Tibial artery (tissue), 4 donors: Measurements from ENCODE around the gene TMEM40.

ENCODE experiments used
- DNase-seq, 2 donors: peaks; one replicate each; pipeline ENCODE4 v3.0.0-alpha.2; 2019
- H3K27ac ChIP-seq, 2 donors: fragments of 200-600 bp; sonication (generic) in 1 of 2; 1 replicate in 1 of 2; 2 replicates in 1 of 2; pipeline ENCODE4 v1.5.1; 2018 to 2019; ENCODE audit warnings: mild to moderate bottlenecking in 1 of 2
- H3K27me3 ChIP-seq, 2 donors: fragments of 200-600 bp; sonication (generic) in 1 of 2; one replicate each; pipeline versions ENCODE4 v1.5.1 to v1.6.0; 2016 to 2019
- H3K36me3 ChIP-seq, 3 donors: fragments of 200-600 bp; sonication (generic) in 2 of 3; one replicate each; pipeline ENCODE4 v1.5.1; 2016 to 2019; ENCODE audit warnings: mild to moderate bottlenecking in 2 of 3
- H3K4me1 ChIP-seq, 4 donors: fragments of 200-600 bp; sonication (generic) in 2 of 4; 1 replicate in 3 of 4; 2 replicates in 1 of 4; pipeline ENCODE4 v1.5.1; 2016 to 2019
- H3K4me3 ChIP-seq, 2 donors: fragments of 200-600 bp; sonication (generic) in 1 of 2; 1 replicate in 1 of 2; 2 replicates in 1 of 2; pipeline ENCODE4 v1.5.1; 2018 to 2019; ENCODE audit warnings: mild to moderate bottlenecking in 2 of 2
- H3K9me3 ChIP-seq, 3 donors: fragments of 200-600 bp; sonication (generic) in 1 of 3; one replicate each; pipeline ENCODE4 v1.5.1; 2016 to 2019
- intact Hi-C: fragments of 100-400 bp; cut with DNase I; formaldehyde crosslinking; loops from one replicate; pipeline ENCODE4 v1.15.0; 2023; ENCODE audit warnings: low total_unique reads
- TF ChIP-seq, protein P1 (sequence below), 2 experiments: fragments of 200-600 bp in 1 of 2; fragments of 450-650 bp in 1 of 2; IDR thresholded peaks; one replicate each; pipeline ENCODE4 v1.5.1; 2017 to 2019; ENCODE audit warnings: antibody characterized with exemption in 2 of 2, mild to moderate bottlenecking in 1 of 2, moderate library complexity in 1 of 2

TMEM40 gene

DNA sequence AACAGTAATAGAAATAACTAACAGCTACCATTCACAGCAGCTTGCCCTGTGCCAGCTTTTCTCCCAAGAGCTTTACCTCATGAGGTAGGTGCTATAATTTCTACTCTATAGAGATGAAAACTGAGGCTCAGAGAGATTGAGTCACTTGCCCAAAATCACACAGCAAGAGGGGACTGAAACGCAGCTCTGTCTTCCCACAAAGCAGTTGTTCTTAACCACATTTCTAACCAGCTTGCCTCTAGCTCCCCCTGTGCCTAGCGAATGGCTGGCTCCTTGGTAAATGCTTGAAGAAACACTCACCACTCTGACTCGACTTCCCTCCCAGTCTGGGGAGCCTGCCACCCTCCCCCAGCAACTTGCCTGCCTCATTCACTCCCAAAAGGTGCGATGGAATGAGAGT, 15.6 kb upstream of the TMEM40 start:
- intact Hi-C loops = no loop called here
- no peak for DNase-seq
- H3K4me1 ChIP-seq = no peaks in the 10 kb centered on the region
- H3K9me3 ChIP-seq = no peaks in the 10 kb centered on the region
- H3K27me3 ChIP-seq = peaks cover 0 to 7% of the 10 kb centered on the region in 2 donors
- H3K27ac ChIP-seq = no peak overlapping the region
- TF ChIP-seq, protein P1, sequence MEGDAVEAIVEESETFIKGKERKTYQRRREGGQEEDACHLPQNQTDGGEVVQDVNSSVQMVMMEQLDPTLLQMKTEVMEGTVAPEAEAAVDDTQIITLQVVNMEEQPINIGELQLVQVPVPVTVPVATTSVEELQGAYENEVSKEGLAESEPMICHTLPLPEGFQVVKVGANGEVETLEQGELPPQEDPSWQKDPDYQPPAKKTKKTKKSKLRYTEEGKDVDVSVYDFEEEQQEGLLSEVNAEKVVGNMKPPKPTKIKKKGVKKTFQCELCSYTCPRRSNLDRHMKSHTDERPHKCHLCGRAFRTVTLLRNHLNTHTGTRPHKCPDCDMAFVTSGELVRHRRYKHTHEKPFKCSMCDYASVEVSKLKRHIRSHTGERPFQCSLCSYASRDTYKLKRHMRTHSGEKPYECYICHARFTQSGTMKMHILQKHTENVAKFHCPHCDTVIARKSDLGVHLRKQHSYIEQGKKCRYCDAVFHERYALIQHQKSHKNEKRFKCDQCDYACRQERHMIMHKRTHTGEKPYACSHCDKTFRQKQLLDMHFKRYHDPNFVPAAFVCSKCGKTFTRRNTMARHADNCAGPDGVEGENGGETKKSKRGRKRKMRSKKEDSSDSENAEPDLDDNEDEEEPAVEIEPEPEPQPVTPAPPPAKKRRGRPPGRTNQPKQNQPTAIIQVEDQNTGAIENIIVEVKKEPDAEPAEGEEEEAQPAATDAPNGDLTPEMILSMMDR (IDR thresholded peaks at IDR 0.05) = no peak
- H3K4me3 ChIP-seq = no peak overlapping the region
- no peaks in the 10 kb centered on the region for H3K36me3 ChIP-seq

DNA sequence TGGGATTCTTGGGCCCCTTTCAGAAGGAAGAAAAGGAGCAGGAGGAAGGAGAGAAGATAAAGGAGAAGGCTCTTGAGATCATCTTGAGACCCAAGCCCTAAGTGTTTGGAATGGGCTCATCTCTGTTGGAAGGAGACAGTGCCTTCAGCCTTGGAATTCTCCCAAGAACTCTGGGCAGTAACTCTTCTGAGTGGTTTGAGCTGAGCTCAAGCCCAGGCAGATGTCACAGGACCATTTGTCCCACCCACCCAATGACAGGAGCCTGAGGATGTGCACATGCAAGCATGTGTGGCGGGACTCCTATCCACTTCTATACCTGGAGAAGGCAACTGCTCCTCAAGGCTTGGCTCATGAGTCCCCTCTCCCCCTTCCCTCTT, 14.6 kb upstream of the TMEM40 start:
- no peak overlapping the region for H3K27ac ChIP-seq
- DNase-seq = no peak
- H3K27me3 ChIP-seq = peaks cover 0 to 7% of the 10 kb centered on the region in 2 donors
- no peaks in the 10 kb centered on the region for H3K4me1 ChIP-seq
- TF ChIP-seq, protein P1 (IDR thresholded peaks at IDR 0.05) = no peak
- H3K4me3 ChIP-seq = no peak overlapping the region
- intact Hi-C loops = no loop called here
- no peaks in the 10 kb centered on the region for H3K36me3 ChIP-seq
- no peaks in the 10 kb centered on the region for H3K9me3 ChIP-seq

DNA sequence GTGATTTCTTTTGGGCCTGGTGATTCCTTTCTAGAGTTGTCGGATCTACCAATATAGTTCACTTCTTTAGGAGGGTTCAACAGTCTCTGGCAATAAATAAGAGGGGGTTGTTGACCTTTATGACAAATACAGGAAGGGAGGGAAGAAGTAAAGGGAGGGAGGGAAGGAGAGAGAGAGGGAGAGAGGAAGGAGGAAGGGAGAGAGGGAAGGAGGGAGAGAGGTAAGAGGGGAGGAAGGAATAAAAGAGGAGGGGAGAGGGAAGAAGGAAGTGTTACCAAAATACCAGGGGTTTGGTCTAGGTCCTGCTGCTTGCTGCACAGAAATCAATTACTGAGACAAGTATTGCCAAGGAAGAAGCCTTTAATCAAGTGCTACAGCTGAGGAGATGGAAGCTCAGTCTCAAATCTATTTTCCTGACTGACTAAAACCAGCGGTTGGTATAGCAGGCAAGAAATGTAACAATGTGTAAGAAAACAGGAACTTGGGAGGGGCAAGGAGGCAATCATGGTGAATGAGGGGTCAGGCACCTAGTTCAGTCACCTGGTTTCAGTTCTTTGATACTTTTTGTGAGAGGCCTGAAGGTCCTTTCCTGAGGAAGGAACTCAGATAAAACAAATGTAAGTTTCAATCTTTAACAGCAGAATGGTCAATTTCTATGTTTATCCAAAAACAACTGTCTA, 14.1 kb upstream of the TMEM40 start:
- H3K4me1 ChIP-seq = no peaks in the 10 kb centered on the region
- H3K4me3 ChIP-seq = no peak overlapping the region
- intact Hi-C loops = no loop called here
- DNase-seq = no peak
- TF ChIP-seq, protein P1 (IDR thresholded peaks at IDR 0.05) = no peak
- no peaks in the 10 kb centered on the region for H3K9me3 ChIP-seq
- H3K27me3 ChIP-seq = peaks cover 0 to 7% of the 10 kb centered on the region in 2 donors
- no peak overlapping the region for H3K27ac ChIP-seq
- H3K36me3 ChIP-seq = no peaks in the 10 kb centered on the region

DNA sequence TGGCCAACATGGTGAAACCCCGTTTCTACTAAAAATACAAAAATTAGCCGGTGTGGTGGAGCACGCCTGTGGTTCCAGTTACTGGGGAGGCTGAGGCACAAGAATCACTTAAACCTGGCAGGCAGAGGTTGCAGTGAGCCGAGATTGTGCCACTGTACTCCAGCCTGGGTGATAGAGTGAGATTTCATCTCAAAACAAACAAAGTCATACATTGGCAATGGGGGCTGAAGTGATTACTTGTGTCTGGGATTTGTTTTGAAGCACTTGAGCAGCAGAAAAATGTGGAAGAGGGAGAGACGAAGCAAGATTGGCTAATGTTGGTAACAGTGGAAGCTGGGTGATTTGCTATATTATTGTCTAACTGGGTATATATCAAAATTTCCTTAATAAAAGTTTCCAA, 13.4 kb upstream of the TMEM40 start:
- no peak overlapping the region for H3K4me3 ChIP-seq
- intact Hi-C loops = no loop called here
- DNase-seq = no peak
- TF ChIP-seq, protein P1 (IDR thresholded peaks at IDR 0.05) = no peak
- no peak overlapping the region for H3K27ac ChIP-seq
- H3K36me3 ChIP-seq = no peaks in the 10 kb centered on the region
- H3K4me1 ChIP-seq = no peaks in the 10 kb centered on the region
- peaks cover 0 to 5% of the 10 kb centered on the region in 2 donors for H3K27me3 ChIP-seq
- H3K9me3 ChIP-seq = no peaks in the 10 kb centered on the region

DNA sequence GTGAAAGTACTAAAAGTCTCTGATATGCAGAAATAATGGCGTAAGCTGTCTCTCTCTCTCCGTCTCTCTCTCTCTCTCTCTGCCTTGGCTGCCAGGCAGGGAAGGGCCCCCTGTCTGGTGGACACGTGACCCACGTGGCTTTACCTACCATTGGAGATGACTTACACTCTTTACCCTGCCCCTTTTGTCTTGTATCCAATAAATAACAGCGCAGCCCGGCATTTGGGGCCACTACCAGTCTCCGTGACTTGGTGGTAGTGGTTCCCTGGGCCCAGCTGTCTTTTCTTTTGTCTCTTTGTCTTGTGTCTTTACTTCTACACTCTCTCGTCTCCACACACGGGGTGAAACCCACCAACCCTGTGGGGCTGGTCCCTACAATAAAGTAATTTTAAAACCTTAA, 12.2 kb upstream of the TMEM40 start:
- intact Hi-C loops = no loop called here
- no peaks in the 10 kb centered on the region for H3K36me3 ChIP-seq
- H3K9me3 ChIP-seq = no peaks in the 10 kb centered on the region
- DNase-seq = no peak
- H3K4me1 ChIP-seq = no peaks in the 10 kb centered on the region
- H3K27ac ChIP-seq = no peak overlapping the region
- TF ChIP-seq, protein P1 (IDR thresholded peaks at IDR 0.05) = no peak
- no peak overlapping the region for H3K4me3 ChIP-seq
- peaks cover 0 to 5% of the 10 kb centered on the region in 2 donors for H3K27me3 ChIP-seq

DNA sequence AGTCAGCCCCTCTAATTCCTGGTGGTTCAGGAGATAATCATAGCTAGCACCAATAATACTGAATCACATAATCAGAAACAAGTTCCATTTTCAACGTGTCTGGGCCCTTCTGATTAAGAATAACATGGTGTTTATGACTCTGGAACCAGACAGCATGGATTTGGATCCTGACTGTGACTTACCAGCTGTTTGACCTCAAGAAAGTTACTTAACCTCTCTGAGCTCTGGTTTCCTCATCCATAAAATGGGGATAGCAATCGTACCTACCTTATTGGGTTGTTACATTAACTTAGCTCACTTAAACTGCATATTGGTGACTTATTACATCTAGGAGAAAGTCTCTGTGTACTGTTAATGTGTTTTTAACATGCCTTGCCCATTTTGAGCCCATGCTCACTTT, 10.7 kb upstream of the TMEM40 start:
- intact Hi-C loops = no loop called here
- H3K9me3 ChIP-seq = no peaks in the 10 kb centered on the region
- TF ChIP-seq, protein P1 (IDR thresholded peaks at IDR 0.05) = no peak
- no peak overlapping the region for H3K27ac ChIP-seq
- no peak for DNase-seq
- H3K4me3 ChIP-seq = no peak overlapping the region
- no peaks in the 10 kb centered on the region for H3K27me3 ChIP-seq
- H3K36me3 ChIP-seq = no peaks in the 10 kb centered on the region
- H3K4me1 ChIP-seq = no peaks in the 10 kb centered on the region
